ENCODE data around the gene HDGFL2.

The HDGFL2 gene

GRCh38 chr19:4499855-4500254 is 27.8 kb downstream of the HDGFL2 start:
- no peak for DNase-seq

GRCh38 chr19:4500841-4501591 is 28.9 kb downstream of the HDGFL2 start:
- DNase-seq = no peak

GRCh38 chr19:4501691-4502090 is 29.6 kb downstream of the HDGFL2 start:
- no peak for DNase-seq

DNA sequence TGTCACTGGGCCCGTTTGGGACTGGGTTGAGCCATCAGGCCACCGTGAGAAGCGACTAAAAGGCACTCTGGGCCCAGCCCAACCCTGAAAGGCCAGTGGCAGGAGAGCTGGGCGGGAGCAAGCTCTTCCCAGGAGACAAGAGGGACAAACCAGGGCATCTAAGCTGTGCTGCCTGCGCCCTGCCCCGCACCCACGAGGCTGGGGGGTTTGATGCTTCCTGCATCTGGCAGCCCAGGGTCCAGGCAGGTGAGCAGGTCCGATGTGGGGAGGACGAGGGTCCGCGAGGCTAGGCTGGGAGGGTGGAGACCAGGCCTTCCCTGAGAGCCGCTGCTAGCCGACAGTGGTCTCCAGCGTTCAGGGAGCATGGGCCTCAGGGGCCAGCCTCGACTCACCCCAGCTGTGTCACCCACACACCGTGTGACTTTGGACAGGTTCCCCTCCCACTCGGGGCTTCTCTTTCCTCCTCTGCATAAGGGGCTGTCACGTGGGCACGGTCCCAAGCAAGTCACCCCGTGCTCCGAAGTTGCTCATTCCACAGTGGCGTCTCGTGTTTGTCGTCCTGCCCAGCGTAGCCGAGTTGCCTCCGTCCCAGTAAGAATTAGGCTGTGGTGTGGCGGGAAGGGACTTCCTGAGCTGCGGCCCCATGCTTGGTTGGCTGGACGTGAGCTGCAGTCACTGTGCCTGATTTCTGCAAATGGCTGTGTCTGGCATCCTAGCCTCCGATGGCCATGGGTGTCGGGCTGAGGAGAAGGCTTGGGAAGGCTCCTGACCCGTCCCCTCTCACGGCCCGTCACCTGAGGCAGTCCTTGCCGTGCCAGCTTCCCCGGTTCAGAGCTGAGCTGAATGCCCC is 30.4 kb downstream of the HDGFL2 start:
- DNase-seq = no peak

DNA sequence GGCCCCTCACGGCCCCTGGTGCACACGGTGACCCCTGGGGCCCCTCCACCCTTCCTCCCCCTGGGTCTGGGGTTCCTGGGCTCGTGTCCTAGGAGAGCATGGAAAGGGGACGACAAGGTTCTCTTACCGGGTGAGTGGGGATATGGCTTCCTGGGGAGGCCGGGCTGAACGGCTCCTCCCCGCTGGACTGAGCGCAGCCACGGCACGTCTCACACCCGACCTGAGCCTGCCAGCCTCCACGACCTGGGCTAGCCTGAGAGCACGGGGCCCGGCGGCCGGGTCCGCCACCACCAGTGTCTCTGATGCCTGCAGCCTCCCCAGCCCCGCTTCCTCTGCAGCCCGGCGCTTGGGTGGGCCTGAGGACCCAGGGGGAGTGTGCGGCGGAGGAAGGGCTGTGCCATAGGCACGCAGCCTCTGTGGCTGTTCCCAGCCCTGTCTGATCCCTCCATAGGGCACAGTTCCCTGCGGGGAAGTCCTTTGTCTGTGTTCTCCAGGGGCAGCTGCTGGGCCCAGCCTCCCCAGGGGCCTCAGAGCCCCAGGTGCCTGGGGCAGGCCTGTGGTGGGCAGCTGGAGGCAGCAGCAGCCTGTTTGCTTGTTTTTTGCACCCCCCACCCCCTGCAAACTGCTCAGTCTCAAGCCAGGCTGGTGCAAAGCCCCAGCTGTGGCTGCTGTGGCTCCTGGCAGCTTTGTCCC is 31.2 kb downstream of the HDGFL2 start:
- DNase-seq = no peak

- DNase-seq = no peak
These were observed 31.7 kb downstream of the HDGFL2 start for GRCh38 chr19:4503825-4504170.

- no peak for DNase-seq
These were observed 32.2 kb downstream of the HDGFL2 start for GRCh38 chr19:4504297-4504701.

- DNase-seq = no peak
These were observed 32.9 kb downstream of the HDGFL2 start for GRCh38 chr19:4504891-4505569.

DNA sequence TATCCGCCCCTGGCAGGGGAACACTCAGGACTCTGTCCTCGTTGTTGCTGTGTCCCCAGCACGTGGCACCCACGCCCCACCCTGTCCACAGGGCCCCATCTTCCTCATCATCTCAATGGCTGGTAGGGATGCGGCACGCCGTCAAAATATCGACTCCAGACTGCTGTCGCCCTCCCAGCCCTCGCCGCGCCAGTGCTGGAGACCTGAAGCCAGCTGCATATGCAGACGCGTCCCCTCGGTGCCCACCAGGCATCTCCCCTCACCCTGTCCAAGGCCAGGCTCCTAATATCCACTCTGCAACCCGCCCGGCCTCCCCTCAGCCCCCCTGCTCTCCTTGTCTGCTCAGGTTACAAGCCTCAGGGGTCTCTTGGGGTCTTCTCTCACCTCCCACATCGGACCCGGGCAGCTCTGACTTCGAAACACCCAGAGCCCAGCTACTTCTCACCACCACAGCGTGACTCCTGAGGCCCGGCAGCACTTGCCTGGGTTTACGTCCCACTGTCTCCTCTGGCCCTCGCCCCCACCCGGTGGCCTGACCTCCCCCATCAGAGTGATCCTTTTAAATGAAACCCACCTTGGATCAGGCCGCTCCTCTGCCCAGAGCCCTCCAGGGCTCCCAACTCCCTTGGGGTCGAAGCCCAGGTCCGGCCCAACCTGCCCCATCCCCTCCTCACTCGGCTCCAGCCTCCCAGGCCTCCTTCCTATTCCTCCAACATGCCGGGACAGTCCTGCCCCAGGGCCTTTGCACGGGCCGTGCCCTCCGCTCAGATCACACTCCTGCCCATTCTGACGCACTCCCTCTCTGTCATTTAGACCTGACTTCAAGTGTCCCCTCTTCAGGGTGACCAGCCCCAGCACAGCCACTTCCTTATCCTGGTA is 33.7 kb downstream of the HDGFL2 start:
- no peak for DNase-seq

DNA sequence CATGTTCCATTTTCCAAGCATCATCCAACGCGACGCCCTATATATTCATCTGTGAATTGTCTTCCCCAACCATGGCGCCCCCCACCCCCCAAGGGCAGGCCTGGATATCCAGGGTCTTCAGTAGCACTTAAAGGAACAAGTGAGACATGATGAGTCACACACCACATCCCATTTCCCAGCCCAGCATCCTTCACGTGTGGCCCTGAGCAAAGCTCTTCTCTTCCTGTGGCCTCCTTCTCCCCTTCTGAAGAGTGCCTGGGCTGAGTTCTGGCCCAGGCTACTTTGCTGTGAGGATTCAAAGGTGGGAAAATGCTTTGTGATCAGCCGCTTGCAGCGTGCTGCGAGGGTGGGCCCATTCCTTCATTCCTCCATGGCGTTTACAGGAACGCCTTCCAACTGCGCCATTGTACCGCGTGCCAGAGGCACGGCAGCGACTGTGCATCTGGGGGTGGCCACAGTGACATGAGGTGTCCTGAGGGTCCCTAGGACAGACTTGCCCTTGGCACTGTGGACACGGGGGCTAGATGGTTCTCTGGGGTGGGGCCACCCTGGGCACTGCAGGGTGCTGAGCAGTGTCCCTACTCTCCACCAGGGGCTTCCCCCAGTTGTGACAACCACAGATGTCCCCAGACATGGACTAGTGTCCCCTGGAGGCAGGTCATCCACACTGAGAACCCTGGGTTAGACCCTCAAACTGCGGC is 34.5 kb downstream of the HDGFL2 start:
- DNase-seq = no peak

- DNase-seq = no peak
These were observed 35.0 kb downstream of the HDGFL2 start for GRCh38 chr19:4507150-4507452.

GRCh38 chr19:4507804-4508203 is 35.7 kb downstream of the HDGFL2 start:
- no peak for DNase-seq

DNA sequence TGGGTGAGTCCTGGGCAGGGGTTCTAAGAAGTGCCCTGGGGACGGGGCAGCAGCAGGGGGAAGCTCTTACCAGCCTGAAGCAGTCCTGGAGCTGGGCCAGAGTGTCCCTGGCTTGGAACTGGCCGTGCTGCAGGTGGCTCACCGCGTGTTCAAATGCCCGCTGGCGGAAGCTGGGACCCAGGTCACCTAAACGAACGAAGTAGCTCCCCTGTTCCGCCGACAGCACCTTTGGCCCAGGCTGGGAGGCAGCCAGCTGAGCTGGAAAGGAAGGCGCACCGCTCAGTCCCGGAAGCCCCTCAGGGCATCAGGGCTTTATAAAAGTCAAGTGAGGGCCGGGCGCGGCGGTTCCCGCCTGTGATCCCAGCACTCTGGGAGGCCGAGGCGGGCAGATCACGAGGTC is 36.6 kb downstream of the HDGFL2 start:
- no peak for DNase-seq

GRCh38 chr19:4510435-4511255 is 38.5 kb downstream of the HDGFL2 start:
- DNase-seq = no peak

DNA sequence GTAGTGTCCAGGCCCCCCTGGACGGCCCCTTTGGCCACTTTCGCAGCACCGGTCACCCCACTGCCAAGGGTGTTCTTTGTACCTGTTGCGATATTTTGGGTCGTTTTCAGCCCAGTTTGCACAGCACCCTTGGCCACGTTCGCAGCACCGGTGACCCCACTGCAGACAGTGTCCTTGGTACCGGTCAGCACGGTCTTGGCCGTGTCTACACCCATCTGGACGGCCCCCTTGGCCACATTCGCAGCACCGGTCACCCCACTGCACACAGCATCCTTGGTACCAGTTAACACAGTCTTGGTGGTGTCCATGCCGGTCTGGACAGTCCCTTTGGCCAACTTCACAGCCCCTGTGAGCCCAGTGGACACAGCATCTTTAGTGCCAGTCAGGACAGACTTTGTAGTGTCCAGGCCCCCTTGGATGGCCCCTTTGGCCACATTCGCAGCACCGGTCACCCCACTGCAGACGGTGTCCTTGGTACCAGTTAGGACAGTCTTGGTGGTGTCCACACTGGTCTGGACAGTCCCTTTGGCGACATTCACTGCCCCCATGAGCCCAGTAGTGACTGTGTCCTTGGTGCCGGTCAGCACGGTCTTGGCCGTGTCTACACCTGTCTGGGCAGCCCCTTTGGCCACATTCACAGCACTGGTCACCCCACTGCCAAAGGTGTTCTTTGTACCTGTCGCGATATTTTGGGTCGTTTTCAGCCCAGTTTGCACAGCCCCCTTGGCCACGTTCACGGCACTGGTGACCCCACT is 39.4 kb downstream of the HDGFL2 start:
- DNase-seq = no peak

DNA sequence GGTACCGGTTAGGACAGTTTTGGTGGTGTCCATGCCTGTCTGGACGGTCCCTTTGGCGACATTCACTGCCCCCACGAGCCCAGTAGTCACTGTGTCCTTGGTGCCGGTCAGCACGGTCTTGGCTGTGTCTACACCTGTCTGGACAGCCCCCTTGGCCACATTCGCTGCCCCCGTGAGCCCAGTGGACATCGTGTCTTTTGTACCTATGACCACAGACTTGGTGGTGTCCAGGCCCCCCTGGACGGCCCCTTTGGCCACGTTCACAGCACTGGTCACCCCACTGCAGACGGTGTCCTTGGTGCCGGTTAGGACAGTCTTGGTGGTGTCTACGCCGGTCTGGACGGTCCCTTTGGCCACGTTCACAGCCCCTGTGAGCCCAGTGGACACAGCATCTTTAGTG is 40.0 kb downstream of the HDGFL2 start:
- DNase-seq = no peak

DNA sequence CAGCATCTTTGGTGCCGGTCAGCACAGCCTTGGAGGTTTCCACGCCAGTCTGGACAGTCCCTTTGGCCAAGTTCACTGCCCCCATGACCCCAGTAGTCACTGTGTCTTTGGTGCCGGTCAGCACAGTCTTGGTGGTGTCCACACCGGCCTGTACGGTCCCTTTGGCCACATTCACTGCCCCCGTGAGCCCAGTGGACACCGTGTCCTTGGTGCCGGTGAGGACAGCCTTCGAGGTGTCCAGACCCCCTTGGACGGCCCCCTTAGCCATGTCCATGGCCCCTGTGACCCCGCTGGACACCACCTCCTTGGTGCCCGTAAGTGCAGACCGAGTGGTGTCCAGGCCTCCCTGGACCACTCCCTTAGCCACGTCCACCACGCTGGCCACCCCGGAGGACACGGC is 41.2 kb downstream of the HDGFL2 start:
- no peak for DNase-seq

DNA sequence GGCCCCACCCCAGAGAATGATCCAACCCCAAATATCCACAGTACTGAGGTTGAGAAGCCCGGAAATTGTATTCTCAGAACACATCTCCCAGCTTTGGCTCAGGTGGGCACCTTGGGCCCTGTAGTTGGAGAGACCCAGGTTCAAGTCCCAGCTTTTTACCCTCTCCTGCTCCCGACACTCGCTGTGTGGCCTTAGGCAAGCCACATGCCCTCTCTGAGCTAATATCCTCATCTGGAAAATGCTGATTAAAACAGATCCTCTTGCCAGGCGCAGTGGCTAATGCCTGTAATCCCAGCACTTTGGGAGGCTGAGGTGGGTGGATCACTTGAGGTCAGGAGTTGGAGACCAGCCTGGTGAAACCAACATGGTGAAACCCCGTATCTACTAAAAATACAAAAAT is 43.6 kb downstream of the HDGFL2 start:
- no peak for DNase-seq

GRCh38 chr19:4516199-4516938 is 44.3 kb downstream of the HDGFL2 start:
- no peak for DNase-seq

All from NCI-H526 (cell line).